Measurements from ENCODE around the gene SLC25A24.

DNA sequence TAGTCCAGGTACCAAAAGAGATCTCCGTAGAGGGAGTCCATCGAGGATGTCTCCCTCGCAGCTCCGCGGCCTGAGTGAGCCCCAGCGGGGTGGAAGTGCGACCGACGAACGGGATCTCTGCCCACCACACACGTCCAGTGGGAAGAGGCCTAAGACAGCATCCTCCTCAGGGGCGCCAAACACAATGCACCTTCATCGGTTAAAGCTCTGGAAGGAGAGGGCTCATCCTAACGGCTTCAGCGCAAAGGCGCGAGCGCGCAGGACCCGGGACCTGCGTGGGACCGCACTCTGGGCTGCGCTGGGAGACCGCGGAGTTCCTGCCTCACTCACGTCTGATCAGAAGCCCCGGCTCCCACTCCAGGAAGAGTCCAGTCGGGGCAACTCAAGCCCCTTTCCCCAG is 7.6 kb downstream of the SLC25A24 start:
- TF ChIP-seq, protein P1, sequence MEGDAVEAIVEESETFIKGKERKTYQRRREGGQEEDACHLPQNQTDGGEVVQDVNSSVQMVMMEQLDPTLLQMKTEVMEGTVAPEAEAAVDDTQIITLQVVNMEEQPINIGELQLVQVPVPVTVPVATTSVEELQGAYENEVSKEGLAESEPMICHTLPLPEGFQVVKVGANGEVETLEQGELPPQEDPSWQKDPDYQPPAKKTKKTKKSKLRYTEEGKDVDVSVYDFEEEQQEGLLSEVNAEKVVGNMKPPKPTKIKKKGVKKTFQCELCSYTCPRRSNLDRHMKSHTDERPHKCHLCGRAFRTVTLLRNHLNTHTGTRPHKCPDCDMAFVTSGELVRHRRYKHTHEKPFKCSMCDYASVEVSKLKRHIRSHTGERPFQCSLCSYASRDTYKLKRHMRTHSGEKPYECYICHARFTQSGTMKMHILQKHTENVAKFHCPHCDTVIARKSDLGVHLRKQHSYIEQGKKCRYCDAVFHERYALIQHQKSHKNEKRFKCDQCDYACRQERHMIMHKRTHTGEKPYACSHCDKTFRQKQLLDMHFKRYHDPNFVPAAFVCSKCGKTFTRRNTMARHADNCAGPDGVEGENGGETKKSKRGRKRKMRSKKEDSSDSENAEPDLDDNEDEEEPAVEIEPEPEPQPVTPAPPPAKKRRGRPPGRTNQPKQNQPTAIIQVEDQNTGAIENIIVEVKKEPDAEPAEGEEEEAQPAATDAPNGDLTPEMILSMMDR (conservative IDR thresholded peaks at IDR 0.05; ENCODE audit: low read length), result no peak
- no peak for TF ChIP-seq EZH2phosphoT487 (IDR thresholded peaks at IDR 0.05; ENCODE audit: borderline replicate concordance)
